Gastrocnemius medialis (tissue), 4 donors: ENCODE data around the gene SLC17A8.

ENCODE experiments used
- CTCF ChIP-seq, 5 experiments: fragments of 450-650 bp in 3 of 5; fragments of 200-600 bp in 2 of 5; sonication (generic) in 2 of 5; IDR thresholded peaks in 4 of 5; conservative IDR thresholded peaks in 1 of 5; 1 replicate in 4 of 5; 2 replicates in 1 of 5; pipeline ENCODE4 v1.5.1; 2016 to 2019; ENCODE audit warnings: antibody characterized with exemption in 5 of 5, mild to moderate bottlenecking in 3 of 5, moderate library complexity in 3 of 5
- POLR2A ChIP-seq, 2 donors: fragments of 450-650 bp; IDR thresholded peaks; one replicate each; pipeline ENCODE4 v1.6.1; 2017; ENCODE audit warnings: antibody characterized with exemption in 2 of 2, mild to moderate bottlenecking in 2 of 2, moderate library complexity in 2 of 2

- no peak for TF ChIP-seq CTCF (IDR thresholded peaks at IDR 0.05 in 4 of 5, conservative IDR thresholded peaks at IDR 0.05 in 1 of 5)
- TF ChIP-seq POLR2A (IDR thresholded peaks at IDR 0.05), result no peak
Measured at GRCh38 chr12:100365411-100365810, 8.5 kb downstream of the SLC17A8 start.
